Measurements from ENCODE around the gene PAM16. TPM values are rescaled to one million over a fixed set of nuclear protein-coding genes. Genes with fewer than 3 reads are reported as not detected.
"Not testable (repeated sequence)": the region's sequence is repeated elsewhere in the genome, so short reads cannot be mapped to it uniquely, and the experiment has no call there.

Gene PAM16
- polyA plus RNA-seq, 6 donors from 2014 or later, result 33.1 to 54.6 (median 47.6) TPM

DNA sequence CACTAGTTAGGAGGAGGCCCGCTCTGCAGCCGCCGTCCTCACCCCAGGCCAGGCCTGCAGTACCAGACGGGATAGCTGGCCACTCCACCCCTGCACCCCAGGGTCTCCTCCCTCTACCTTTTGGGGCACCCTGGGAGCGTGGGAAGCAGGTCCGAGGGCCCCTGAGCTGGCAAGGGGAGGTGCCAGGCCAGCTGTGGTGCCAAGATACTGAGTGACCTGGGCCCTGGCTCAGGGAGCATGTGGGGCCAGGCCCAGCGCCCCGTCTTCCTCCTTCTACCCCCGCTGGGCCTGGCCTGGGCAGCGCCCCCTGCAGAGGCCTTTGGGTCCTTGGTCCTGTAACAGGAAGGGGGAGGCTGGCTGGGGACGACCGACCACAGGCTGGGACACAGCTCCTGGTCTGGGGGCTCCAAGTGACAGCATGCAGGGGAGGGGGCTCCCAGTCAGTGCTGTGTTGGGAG lies 13.0 kb downstream of the PAM16 start:
- Mint-ChIP-seq H3K27ac (no peak overlapping the region), H3K27me3 (no peaks in the 10 kb centered on the region), H3K4me1 (no peaks in the 10 kb centered on the region), H3K9me3 (no peaks in the 10 kb centered on the region), H3K36me3 (no peaks in the 10 kb centered on the region), H3K4me3 (no peak overlapping the region)
- ATAC-seq (ENCODE audit: low read depth in 2 of 2), result no peak
- DNase-seq, result no peak

GRCh38 chr16:4337540-4338088 lies 13.5 kb downstream of the PAM16 start:
- no peaks in the 10 kb centered on the region for H3K4me1 Mint-ChIP-seq
- no peaks in the 10 kb centered on the region for H3K36me3 Mint-ChIP-seq
- no peaks in the 10 kb centered on the region for H3K9me3 Mint-ChIP-seq
- H3K27ac Mint-ChIP-seq, result no peak overlapping the region
- H3K27me3 Mint-ChIP-seq, result no peaks in the 10 kb centered on the region
- ATAC-seq (ENCODE audit: low read depth in 2 of 2) (no peak), DNase-seq (no peak)
- no peak overlapping the region for H3K4me3 Mint-ChIP-seq

- H3K4me3 Mint-ChIP-seq, result no peak overlapping the region
Observed at GRCh38 chr16:4336701-4337539, 14.2 kb downstream of the PAM16 start.

GRCh38 chr16:4334724-4335495 lies 16.2 kb downstream of the PAM16 start:
- DNase-seq (no peak), ATAC-seq (ENCODE audit: low read depth in 2 of 2) (no peak)
- Mint-ChIP-seq H3K4me3 (no peak overlapping the region), H3K27ac (no peak overlapping the region), H3K36me3 (no peaks in the 10 kb centered on the region), H3K9me3 (no peaks in the 10 kb centered on the region), H3K27me3 (peaks cover 0 to 4% (median 0%) of the 10 kb centered on the region in 3 donors), H3K4me1 (peaks cover 0 to 2% (median 0%) of the 10 kb centered on the region in 3 donors)

More at GRCh38 chr16:4336701-4337539, 14.2 kb downstream of the PAM16 start:
- ATAC-seq (ENCODE audit: low read depth in 2 of 2), result no peak
- Mint-ChIP-seq H3K9me3 (no peaks in the 10 kb centered on the region), H3K4me1 (no peaks in the 10 kb centered on the region), H3K36me3 (no peaks in the 10 kb centered on the region), H3K27ac (no peak overlapping the region), H3K27me3 (no peaks in the 10 kb centered on the region)
- DNase-seq, result no peak

- not testable (repeated sequence) for H3K36me3 Mint-ChIP-seq
- peak overlapping the region in 2 of 6 donors; percentile 16 to 22 for H3K27ac Mint-ChIP-seq
Observed at GRCh38 chr16:4333714-4334113, 17.4 kb downstream of the PAM16 start.

GRCh38 chr16:4333308-4333638 lies 17.8 kb downstream of the PAM16 start:
- peaks cover 0 to 5% (median 4%) of the 10 kb centered on the region in 3 donors for H3K4me1 Mint-ChIP-seq
- no peak overlapping the region for H3K4me3 Mint-ChIP-seq
- DNase-seq (no peak), ATAC-seq (ENCODE audit: low read depth in 2 of 2) (no peak)
- no peak overlapping the region for H3K27ac Mint-ChIP-seq
- H3K9me3 Mint-ChIP-seq, result no peaks in the 10 kb centered on the region
- H3K27me3 Mint-ChIP-seq, result peaks cover 0 to 4% (median 0%) of the 10 kb centered on the region in 3 donors
- H3K36me3 Mint-ChIP-seq, result no peaks in the 10 kb centered on the region

More at GRCh38 chr16:4333714-4334113, 17.4 kb downstream of the PAM16 start:
- not testable (repeated sequence) for H3K4me1 Mint-ChIP-seq; H3K9me3 Mint-ChIP-seq; DNase-seq; H3K4me3 Mint-ChIP-seq; H3K27me3 Mint-ChIP-seq; ATAC-seq (ENCODE audit: low read depth in 2 of 2)

- H3K4me3 Mint-ChIP-seq, result no peak overlapping the region
- ATAC-seq (ENCODE audit: low read depth in 2 of 2) (no peak), DNase-seq (no peak)
- H3K27me3 Mint-ChIP-seq, result peaks cover 0 to 4% (median 0%) of the 10 kb centered on the region in 3 donors
- H3K27ac Mint-ChIP-seq, result no peak overlapping the region
- H3K4me1 Mint-ChIP-seq, result peaks cover 0 to 7% (median 5%) of the 10 kb centered on the region in 3 donors
- H3K36me3 Mint-ChIP-seq, result no peaks in the 10 kb centered on the region
- H3K9me3 Mint-ChIP-seq, result no peaks in the 10 kb centered on the region
Observed at GRCh38 chr16:4332623-4333307, 18.4 kb downstream of the PAM16 start.

- DNase-seq (no peak), ATAC-seq (ENCODE audit: low read depth in 2 of 2) (no peak)
- H3K4me3 Mint-ChIP-seq, result no peak overlapping the region
- H3K27ac Mint-ChIP-seq, result no peak overlapping the region
- H3K27me3 Mint-ChIP-seq, result peaks cover 0 to 4% (median 0%) of the 10 kb centered on the region in 3 donors
- H3K9me3 Mint-ChIP-seq, result no peaks in the 10 kb centered on the region
- H3K36me3 Mint-ChIP-seq, result no peaks in the 10 kb centered on the region
- H3K4me1 Mint-ChIP-seq, result peaks cover 0 to 7% (median 5%) of the 10 kb centered on the region in 3 donors
Observed at GRCh38 chr16:4332083-4332482, 19.0 kb downstream of the PAM16 start.

DNA sequence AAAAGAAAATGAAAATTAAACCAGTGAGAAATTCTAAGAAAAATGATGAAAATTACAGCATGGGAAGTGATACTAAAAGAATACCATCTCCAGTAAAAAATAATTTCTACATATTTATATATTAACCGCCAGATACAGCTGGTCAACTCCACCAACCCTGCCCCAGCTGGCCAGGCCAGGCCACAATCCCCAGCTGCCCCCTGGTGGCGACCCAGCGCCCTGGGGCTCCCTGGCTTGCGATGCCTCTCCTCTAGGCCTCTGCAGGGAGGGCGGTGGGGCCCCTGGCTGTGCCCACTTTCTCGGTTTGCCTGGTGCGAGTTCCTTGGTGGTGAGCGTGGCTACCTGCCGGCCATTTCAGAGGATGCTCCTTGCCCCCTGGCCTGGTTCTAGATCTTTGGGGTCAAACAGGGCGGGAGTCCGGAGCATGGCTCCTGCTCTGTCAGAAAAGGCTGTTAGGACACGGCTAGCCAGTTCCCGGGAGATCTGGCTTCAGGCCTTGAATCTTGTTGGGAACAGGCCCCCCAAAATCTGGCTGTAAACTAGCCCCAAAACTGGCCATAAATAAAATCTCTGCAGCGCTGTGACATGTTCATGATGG lies 20.7 kb downstream of the PAM16 start:
- H3K4me3 Mint-ChIP-seq, result peak overlapping the region in 1 of 8 donors; percentile 47
- H3K9me3 Mint-ChIP-seq, result no peaks in the 10 kb centered on the region
- H3K27me3 Mint-ChIP-seq, result peaks cover 0 to 4% (median 0%) of the 10 kb centered on the region in 3 donors
- H3K27ac Mint-ChIP-seq, result no peak overlapping the region
- DNase-seq, result peak; percentile 66
- peaks cover 2 to 16% (median 10%) of the 10 kb centered on the region in 3 donors for H3K4me1 Mint-ChIP-seq
- peak; percentile 70 to 72 for ATAC-seq (ENCODE audit: low read depth in 2 of 2)
- no peaks in the 10 kb centered on the region for H3K36me3 Mint-ChIP-seq

DNA sequence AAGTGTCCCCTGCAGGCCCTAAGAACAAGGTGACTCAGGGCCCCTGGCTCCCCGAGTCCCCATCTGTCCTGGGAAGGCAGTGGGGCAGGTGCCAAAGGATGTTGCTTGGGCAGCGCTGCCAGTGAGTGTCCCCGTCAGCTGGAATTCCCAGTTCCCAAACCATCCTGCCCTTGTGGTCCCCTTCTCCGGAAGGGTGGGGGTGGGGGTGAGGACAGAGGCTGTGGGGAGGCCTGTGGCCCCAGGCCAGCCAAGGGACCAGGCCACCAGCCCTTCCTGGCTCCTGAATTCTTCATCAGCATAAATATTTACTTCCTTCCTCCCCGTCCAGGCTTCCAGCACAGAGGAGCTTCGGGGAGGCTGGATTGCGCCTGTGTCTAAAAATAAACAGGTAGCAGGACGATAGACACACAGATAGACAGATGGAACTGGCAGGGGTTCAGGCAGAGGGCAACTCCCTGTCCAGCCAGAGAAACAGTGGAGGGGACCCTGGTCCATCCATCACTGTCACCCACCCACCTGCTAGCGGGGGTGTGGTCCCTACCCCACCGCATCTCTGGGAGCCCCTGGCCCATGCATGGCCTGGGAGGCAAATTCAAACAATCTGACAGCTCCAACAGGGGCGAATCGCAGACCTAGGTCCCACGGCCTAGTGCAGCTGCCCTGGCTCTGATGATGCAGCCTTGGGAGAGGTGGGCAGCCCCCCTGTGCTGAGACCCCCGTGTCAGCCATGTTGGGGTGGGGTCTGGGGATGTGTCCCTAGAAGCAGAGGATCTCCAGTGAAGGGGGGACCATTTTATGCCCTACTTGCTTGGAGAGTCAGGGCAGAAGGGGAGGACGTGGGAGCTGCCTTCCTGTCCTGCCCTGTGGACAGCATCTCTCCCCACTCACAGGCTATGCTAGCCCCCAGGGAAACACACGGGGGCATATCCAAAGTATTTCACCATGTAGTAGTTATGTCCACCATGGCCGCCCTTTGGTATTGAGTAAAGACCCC lies 22.0 kb downstream of the PAM16 start:
- DNase-seq (no peak), ATAC-seq (ENCODE audit: low read depth in 2 of 2) (no peak)
- H3K27me3 Mint-ChIP-seq, result peaks cover 0 to 4% (median 0%) of the 10 kb centered on the region in 3 donors
- H3K4me1 Mint-ChIP-seq, result peaks cover 4 to 17% (median 13%) of the 10 kb centered on the region in 3 donors
- H3K27ac Mint-ChIP-seq, result no peak overlapping the region
- no peaks in the 10 kb centered on the region for H3K9me3 Mint-ChIP-seq
- H3K4me3 Mint-ChIP-seq, result peak overlapping the region in 5 of 8 donors; percentile 39 to 81 (median 70)
- H3K36me3 Mint-ChIP-seq, result no peaks in the 10 kb centered on the region

DNA sequence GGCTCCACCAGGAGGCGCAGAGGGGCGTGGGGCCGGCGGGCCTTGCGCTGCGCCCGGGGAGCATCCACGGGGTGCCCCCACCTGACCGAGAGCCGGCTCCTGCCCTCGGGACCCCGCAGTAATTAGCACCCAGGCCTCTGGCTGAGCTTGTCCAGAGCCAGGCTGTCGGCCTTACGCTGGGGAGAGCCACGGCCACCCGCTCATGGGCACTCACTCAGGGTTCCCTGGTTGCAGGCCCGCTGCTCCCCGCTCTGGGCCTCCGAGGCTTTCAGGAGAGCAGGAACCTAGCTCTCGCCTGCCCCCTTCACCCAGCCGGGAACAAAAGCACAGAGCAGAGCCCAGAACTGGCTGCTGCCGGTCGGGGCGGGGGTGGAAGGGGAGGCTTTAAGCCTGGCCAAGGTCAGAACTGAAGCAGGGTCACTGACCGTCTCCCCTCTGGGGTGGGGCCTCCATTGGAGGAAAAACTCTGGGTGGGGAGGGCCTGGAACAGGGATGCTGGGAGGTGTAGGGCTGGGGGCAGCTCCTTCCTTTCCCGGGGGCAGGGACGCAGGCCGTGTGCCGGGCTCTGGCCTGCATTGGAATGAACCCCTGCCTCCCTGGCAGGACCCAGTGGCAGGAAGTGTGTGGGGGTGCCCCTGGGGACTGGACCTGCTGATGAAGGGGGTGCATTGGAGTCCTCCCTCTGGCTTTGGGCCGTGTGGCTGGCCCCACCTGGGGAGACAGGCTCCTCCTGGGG lies 22.9 kb downstream of the PAM16 start:
- H3K36me3 Mint-ChIP-seq, result no peaks in the 10 kb centered on the region
- H3K9me3 Mint-ChIP-seq, result no peaks in the 10 kb centered on the region
- ATAC-seq (ENCODE audit: low read depth in 2 of 2), result peak; percentile 73
- peak overlapping the region; percentile 38 to 81 (median 73) for H3K4me3 Mint-ChIP-seq
- peak; percentile 46 for DNase-seq
- peaks cover 4 to 17% (median 13%) of the 10 kb centered on the region in 3 donors for H3K4me1 Mint-ChIP-seq
- H3K27me3 Mint-ChIP-seq, result peaks cover 0 to 4% (median 0%) of the 10 kb centered on the region in 3 donors
- H3K27ac Mint-ChIP-seq, result no peak overlapping the region
